COLO668 (cell line): Measurements from ENCODE around the gene TLE5.
"Not testable (repeated sequence)": the region's sequence is repeated elsewhere in the genome, so short reads cannot be mapped to it uniquely, and the experiment has no call there.

ENCODE experiments used
- DNase-seq: peaks from one replicate; lab custom pipeline; 2025; ENCODE audit not compliant: unreplicated experiment; lab: John Stamatoyannopoulos, UW

TLE5 gene

DNA sequence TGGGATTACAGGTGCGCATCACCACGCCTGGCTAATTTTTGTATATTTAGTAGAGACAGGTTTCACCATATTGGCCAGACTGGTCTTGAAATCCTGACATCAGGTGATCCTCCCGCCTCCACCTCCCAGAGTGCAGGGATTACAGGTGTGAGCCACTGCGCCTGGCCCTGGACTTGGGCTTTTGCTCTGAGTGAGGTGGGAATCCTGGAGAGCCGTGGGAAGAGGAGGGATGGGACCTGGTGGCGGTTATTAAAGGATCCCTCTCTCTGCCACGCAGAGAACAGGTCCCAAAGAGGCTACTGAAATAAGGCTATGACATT is 1.7 kb upstream of the TLE5 start:
- DNase-seq, result no peak

DNA sequence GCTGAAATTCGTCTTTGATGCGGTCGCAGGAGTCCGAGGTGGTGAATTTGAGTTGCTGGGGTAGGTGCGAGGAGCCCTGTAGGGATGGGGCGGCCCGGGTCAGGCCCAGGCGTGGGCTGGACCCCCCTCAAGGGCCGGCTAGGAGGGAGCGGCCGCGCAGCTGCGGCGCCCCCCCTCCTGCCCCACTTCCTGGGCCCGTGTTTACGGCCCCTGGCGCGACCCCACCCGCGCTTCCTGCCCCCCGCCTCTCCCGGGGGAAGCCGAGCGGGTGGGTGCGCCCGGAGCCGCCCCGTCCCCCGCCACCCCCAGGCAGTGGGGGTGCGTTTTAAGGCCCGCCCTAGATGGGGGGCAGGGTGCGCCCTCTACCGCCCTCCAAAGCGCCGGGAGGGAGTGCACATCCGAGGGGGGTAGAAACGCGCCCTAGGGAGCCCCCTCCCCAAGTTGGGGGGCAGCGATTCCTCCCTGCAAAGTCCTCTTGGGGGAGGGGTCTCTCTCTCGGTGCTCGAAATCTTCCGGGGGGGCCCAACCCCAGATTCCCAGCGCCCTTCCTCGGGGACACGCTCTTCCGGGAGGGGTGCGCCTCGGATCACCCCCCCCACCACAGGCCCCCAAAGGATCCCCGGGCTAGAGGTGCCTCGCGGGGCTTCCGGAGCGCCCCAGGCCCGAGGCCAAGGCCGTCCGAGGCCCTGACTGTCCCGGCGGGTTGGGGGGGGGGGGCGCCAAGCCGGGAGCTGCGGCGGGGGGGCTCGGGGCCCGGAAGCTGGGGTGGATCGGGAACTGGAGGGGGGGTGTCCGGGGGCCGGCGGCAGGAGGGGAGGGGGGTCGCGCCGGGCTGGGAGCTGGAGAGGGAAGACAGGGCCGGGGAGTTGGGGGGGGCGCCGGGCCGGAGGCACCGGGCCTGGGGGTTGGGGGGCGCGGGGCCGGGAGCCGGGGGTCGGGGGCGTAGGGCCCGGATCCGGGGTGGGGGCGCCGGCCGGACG is 823 bp downstream of the TLE5 start:
- DNase-seq, result peak; percentile 41

DNA sequence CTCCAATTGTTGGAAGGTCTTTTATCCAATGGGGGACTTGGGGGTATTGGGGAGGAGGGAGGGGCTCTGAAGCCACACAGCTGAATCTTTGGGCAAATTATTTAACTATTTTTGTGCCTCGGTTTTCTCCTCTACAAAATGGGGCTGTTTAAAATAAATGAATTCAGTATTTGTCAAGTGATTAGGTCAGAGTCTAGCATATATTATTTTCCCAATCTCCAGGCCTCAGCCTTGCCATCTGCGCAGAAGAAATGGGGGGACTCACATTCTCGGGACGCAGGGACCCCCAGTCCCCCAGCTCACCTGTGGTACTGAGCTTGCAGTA is 1.5 kb downstream of the TLE5 start:
- DNase-seq, result no peak

DNA sequence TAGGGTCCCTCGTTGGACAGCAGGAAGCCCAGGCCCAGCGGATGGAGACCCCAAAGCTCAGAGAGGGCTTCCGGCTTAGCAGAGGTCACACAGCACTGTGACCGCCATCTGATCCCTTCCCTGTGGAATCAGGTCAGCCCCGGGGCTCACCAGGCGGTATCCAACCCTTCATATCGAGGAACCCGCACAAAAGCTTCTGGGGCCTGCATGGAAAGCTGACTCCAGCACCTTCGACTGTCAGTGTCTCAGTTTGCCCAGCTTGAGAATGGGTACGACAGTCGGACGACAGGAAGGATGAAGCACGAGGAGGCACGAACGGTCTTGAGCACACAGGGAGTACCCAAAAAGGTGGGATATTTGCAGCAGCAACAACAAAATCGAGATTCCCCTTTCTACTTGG is 2.6 kb downstream of the TLE5 start:
- DNase-seq, result no peak

DNA sequence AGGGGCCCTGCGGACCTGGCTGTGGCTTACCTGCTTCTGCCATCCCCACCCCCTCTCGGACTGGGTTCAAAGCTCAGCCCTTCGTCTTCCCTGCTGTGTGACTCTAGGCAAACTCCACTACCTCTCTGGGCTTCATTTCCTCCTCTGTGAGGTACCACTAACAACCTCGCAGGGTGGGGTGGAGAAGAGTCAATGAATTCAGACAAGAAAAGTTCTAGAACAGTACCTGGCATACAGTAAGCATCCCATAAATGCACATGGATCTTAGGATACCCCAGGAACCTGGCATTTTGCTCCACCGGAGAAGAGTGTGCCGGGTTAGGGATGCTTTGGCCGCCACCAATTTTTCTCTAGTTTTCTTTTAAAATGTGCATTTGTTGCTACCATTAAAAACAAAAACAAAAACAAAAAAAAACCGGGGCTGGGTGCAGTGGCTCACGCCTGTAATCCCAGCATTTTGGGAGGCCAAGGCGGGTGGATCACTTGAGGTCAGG is 3.4 kb downstream of the TLE5 start:
- DNase-seq, result no peak

DNA sequence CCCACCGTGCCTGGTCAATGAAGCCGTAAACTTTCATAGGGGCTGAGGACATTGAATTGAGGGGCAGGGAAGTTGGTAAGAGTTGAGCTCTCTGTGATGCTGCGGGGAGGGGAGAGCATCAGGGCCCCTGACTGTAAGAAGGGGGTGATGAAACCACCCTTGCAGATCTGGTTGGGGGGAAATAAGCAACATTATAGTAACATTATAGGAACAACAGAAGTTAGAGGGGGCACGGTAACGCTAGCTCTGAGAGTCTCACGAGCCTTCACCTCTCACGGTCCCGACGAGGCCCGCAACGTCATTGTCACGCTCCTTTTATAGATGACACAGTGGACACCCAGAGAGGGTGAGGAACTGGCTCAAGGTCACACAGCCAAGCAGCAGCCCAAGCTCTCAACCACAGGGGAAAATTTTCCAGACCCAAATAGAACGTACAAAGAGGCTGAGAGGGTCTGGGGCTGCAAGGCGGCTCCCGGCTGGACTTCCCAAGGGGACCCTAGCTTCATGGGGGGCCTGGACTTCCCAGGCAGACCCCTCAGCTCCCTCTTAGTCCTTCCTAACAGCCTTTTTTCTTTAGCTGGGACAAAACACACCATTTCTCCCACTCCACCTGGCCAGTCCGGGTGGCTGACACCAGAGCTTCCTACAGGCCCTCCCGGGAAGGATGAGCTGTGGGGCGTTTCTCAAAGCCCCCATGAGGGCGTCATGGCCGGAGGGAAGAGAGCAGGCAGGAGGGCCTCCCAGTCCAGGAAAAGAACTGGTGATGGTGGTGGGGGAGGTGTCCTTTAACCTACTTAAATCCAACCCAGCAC is 4.1 kb downstream of the TLE5 start:
- DNase-seq, result no peak

DNA sequence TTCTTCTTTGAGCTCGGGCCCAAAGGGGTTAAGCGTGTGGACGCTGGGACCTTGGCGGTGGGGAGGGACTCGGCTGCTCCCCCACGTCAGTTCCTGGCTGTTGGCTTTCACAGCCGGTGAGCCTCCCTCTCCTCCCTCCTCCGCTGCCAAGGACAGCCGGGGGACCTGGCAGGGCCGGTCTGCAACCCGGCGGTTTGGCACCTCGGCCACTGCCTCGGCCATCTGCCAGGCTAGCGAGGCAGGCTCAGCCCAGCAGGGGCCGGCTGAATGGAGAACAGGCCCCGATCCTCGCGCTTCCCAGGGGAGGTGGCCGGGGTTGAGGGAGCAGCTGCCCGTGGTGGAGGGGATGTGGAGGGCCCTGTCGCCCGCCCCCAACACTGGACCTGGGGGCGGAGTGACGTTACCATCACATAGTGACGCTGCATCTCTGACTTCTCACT is 5.0 kb downstream of the TLE5 start:
- no peak for DNase-seq

DNA sequence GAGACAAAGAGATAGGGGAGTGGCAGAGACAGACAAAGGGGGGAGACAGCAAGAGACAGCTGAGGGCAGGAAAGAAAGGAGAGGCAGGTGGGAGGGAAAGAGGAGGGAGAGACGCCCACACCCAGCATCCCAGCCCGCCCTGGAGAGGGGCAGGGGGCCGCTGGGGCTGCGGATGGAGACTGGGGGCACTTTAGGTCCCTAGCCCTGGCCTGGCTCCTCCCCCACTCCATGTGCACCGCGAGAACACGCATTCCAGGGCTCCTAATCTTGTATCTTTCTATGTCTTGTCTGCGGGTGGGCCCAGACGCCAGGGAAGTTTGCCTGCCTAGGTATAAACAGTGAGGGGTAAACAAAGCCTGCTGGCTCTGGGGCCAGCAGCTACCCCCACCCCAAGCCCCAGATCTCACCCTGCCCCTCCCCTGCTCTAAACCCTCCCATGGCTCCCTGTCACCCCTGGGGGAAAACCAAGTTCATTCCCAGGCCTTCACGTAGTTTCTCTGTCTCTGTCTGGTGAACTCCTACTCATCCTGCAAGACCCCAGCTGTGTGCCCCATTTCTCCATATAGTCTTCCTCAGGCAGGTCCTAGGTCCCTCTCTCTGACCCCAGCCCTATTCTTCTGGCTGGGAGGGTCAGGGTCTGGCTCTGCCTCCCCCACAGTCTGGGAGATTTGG is 5.7 kb downstream of the TLE5 start:
- no peak for DNase-seq

DNA sequence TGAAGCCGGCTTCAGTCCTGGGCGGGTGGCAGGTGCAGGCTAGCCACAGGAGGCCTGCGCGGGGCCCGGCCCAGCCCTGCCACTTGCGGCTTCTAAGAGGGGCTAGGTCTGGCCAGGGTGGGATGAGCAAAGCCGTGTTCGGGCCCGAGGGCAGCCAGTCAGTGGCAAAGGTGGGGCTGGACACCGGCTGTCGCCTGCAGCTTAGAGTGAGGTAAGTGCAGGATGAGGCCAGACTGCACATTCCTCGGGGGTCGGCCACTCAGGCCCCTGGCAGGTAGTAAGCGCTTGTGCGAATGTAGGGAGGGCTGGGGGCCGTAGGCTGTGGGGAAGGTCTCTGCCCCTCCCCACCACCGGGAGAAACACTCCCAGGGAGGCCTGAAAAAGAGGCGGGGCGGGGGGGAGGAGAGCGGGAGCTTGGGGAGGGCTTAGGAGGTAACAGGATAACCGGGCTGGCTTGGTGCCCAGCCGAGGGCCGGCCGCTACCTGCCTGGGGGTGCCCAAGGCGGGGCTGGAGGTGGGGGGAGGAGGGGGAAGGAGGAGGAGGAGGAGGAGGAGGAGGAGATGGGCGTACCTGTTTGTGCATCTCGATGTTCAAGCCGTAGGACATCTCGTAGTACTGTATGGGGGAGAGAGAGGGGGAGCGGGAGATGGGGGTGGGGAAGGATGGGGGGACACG is 6.4 kb downstream of the TLE5 start:
- DNase-seq, result peak; percentile 69

DNA sequence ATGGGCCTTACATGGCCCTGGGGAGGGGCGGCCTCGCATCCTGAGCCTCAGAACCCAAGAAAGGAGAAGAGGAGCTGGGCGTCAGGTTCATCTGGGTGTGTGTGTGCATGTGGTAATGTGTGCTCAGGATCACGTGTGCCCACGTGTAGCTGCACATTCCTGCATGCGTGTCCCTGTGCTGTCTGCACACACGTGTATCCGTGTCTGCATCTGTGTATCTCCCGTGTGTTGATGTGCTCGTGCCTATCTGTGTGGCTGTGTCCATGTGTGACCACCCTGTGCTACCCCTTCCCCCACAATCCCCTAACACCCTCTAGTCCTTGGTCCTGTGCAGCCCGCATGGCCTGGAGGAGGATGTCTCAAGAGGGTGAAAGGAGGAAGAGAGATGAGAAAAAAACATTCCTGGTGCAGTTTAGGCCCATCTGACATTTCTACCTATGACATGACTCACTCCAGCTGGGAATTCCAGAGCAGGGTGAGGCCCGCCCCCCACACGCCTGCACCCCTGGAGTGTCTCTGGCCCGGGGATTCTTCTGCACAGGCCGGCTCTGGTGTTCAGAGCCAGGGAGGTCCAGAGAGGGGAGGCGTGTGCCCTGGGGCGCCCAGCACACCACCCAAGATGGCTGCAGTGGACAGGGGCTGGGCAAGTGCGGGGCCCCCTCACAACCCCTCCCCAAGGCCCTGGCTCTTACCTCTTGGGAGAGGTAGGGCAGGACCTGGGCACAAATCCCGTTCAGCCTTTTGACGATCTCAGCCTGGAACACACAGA is 7.1 kb downstream of the TLE5 start:
- DNase-seq, result no peak

DNA sequence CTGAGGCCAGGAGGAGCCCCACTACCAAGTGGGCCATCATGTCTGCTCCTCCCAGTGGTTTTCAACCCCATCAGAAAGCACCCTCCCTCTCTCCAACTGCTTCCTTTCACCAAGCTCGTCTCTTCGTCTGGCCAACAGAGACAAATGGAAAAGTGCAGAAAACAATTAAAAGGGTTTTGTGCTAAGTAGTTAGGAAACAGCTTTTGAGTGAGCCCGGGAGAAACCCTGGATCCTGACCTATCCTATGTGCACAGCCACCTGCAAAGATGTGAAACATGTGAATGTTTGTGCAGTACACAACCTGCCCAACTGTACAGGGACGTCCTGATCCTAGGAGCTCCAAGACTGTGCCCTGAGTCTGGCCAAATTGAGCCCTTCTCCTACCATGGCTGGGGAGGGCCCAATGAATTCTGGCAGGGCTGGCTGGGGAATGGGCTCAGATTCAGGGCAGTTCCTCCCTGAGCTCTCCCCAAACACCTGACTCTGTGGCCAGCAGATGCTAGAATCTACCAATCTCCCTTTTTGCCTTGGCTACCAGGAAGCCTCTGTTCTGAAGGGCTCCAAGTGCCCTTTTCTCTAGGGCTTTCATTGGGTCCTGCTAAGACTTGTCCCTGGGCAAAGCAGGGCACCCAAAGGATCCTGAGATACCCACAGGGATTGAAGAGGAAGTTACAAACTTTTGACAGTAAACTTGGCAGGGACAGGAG is 7.9 kb downstream of the TLE5 start:
- DNase-seq, result no peak

DNA sequence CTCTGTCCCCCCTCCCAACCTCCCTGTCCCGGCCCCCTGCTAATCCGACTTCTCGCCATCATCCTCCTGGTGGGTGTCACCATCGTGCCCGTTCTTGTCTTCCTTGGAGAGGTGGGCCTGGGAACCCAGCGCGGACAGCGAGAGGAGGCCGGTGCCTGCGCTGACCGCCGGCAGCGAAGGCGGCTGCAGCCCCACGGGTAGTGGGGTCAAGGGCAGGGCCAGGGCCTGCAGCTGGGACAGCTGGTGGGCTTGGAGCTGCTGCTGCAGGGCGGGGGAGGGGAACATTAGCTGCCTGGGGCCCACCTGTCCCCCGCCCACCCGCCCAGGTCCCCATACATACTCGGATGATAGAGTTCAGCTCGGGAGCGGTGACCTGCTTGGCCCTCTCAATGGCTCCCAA is 8.5 kb downstream of the TLE5 start:
- DNase-seq, result no peak

DNA sequence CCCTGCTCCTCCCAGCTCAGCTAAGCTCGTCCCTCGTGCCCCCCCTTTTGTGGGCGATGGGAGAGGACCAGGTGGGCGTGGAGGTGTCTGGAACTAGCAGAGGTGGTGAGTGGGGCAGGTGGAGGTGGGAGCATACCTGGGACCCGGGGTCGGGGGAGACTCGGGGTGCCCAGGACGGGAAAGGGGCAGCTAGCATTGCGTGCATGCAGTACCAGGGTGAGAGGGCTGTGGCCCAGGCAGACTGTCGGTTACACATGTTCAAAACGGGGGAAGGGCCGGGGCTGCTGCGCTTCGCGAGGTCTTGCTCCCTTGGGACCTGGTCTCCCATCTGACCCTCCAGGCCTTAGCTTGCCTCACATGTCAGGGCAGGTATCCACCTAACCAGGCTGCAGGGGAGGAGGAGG is 9.1 kb downstream of the TLE5 start:
- no peak for DNase-seq

DNA sequence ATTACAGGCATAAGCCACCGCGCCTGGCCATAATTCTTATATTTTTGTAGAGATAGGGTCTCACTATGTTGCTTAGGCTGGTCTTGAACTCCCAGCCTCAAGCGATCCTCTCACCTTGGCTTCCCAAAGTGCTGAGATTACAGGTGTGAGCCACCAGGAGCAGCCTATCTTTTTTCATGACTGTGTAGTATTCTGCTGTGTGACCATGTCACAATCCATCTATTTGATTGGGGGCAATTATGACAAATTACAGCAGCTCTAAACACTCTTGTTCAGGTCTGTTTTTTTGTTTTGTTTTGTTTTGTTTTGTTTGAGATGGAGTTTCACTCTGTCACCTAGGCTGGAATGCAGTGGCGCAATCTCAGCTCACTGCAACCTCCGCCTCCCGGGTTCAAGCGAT is 12.3 kb downstream of the TLE5 start:
- DNase-seq, result not testable (repeated sequence)

DNA sequence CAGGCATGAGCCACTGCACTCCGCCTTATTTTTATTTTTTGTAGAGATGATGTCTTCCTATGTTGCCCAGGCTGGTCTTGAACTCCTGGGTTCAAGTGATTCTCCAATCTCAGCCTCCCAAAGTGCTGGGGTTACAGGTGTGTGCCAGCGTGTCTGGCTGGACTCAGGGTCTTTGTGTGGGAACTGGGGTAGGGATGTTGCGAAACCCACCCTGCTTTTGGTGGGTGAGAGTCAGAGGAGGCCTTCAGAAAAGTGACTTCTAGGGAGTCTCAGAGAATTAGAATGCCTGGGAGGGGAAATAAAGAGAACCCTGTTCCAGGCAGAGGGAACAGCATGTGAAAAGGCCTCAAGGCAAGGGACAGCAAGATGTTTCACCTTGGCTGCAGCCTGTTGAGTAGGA is 13.2 kb downstream of the TLE5 start:
- no peak for DNase-seq

DNA sequence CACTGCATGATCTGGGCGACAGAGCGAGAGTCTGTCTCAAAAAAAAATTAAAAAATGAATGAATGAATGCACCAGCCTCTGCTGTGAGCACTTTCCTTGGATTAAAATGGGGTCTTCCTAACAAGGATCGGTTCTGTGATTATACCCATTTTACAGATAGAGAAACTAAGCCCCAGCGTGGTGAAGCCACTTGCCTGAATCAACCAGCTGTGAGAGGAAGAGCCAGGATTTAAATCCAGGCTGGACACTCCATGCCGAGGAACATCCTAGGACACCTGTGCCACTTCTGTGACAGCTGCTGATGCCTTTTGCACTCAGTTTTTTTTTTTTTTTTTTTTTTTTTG is 14.1 kb downstream of the TLE5 start:
- DNase-seq, result no peak

DNA sequence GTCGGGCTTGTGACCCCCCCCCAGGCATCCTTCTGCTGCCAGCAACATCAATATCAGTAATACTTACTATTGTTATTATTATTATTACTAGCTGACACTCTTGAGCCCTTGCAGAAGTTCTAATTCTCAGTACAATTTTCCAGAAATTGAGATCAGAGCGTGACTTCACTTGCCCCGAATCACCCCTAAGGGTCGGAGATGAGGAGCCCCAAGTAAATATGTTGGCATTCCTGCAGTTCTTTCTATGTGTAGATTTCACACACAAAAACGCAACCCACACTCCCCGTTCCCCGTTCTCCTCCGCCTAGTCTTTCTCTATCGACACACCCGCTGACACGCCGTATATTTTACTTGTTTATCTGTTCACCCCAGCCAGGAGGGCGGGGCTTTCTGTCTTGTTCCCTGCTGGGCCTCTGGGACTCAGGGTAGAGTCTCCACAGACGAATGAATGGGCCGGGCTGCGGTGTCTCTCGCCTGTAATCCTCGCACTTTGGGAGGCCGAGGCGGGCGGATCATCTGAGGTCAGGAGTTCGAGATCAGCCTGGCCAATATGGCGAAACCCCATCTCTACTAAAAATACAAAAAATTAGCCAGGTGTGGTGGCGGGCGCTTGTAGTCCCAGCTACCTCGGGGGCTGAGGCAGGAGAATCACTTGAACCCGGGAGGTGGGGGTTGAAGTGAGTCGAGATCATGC is 14.7 kb downstream of the TLE5 start:
- peak; percentile 81 for DNase-seq

DNA sequence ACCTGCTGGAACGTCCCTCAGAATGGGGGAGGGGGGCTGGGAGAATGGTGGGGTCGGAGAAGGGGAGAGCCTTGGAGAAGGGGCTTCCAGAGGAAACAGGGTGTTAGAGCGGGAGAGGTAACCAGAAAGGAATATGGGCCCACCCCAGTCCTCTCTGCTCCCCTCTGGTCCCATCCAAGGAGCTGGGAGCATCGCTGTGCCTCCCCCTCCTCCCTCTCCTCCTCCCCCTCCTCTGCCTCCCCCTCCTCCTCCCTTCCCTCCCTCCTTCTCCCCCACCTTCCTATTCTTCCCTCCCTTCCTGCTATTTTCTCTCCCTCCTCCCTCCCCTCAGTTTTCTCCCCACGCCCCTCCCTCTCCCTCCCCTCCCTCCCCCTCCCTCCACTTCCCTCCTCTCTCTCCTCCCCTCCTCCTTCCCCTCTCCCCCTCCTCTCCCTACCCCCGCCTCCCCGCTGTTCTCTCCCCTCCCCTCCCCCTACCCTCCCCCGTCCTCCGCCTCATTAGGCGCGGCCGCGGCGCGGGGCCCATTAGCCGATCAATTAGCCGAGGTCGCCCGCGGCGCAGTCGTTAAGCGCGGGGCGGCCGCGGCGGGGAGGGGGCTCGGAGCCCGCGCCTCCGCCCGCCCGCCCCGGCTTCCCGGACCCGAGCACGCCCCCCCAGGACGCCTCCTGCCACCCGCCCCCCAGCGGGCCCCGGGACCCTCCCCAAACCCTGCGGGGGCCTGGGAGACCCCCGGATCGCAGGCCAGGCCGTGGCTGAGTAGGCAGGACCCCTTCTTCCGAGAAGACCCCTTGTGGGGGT is 15.4 kb downstream of the TLE5 start:
- peak; percentile 37 for DNase-seq
